ENCODE measurements around the gene TRPV4.

DNA sequence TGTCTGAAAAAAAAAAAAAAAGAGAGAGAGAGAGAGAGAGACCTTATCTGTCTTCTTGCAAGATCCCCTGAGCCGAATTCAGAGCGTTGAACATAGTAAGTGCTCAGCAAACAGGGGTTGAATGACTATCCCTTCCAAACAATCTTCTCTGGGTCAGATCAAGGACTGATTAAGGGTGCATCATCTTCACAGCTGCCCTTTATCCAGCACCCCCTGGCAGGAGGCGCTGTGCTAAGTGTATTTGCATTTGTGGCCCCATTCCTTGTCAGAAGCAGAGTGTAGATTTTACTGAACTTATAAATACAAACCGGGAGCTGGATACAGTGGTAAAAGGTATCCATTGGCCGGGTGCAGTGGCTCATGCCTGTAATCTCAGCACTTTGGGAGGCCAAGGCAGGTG, 8.8 kb upstream of the TRPV4 start:
- TF ChIP-seq, protein P1, sequence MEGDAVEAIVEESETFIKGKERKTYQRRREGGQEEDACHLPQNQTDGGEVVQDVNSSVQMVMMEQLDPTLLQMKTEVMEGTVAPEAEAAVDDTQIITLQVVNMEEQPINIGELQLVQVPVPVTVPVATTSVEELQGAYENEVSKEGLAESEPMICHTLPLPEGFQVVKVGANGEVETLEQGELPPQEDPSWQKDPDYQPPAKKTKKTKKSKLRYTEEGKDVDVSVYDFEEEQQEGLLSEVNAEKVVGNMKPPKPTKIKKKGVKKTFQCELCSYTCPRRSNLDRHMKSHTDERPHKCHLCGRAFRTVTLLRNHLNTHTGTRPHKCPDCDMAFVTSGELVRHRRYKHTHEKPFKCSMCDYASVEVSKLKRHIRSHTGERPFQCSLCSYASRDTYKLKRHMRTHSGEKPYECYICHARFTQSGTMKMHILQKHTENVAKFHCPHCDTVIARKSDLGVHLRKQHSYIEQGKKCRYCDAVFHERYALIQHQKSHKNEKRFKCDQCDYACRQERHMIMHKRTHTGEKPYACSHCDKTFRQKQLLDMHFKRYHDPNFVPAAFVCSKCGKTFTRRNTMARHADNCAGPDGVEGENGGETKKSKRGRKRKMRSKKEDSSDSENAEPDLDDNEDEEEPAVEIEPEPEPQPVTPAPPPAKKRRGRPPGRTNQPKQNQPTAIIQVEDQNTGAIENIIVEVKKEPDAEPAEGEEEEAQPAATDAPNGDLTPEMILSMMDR (IDR thresholded peaks at IDR 0.05), result no peak
- no peak for TF ChIP-seq POLR2A (IDR thresholded peaks at IDR 0.05)
